Measurements from ENCODE around the gene HHEX.

The HHEX gene

GRCh38 chr10:92693534-92693893, 3.8 kb downstream of the HHEX start:
- no peak for DNase-seq

- no peak for DNase-seq
Measured at GRCh38 chr10:92695679-92696605, 6.2 kb downstream of the HHEX start.

GRCh38 chr10:92696606-92697383, 7.0 kb downstream of the HHEX start:
- DNase-seq, result no peak

- no peak for DNase-seq
Measured at GRCh38 chr10:92697663-92698511, 8.1 kb downstream of the HHEX start.

- no peak for DNase-seq
Measured at GRCh38 chr10:92699193-92699517, 9.4 kb downstream of the HHEX start.

- peak; percentile 43 for DNase-seq
Measured at GRCh38 chr10:92699518-92700381, 10.0 kb downstream of the HHEX start.

- DNase-seq, result no peak
Measured at GRCh38 chr10:92702301-92702916, 12.7 kb downstream of the HHEX start.

GRCh38 chr10:92712016-92712889, 22.5 kb downstream of the HHEX start:
- no peak for DNase-seq

GRCh38 chr10:92714152-92714845, 24.5 kb downstream of the HHEX start:
- no peak for DNase-seq

- DNase-seq, result no peak
Measured at GRCh38 chr10:92714872-92715271, 25.1 kb downstream of the HHEX start.

GRCh38 chr10:92719991-92720830, 30.5 kb downstream of the HHEX start:
- no peak for DNase-seq

- no peak for DNase-seq
Measured at GRCh38 chr10:92720831-92721165, 31.0 kb downstream of the HHEX start.

- no peak for DNase-seq
Measured at GRCh38 chr10:92722349-92722748, 32.6 kb downstream of the HHEX start.

GRCh38 chr10:92727141-92727540, 37.4 kb downstream of the HHEX start:
- DNase-seq, result no peak

GRCh38 chr10:92727550-92727949, 37.8 kb downstream of the HHEX start:
- DNase-seq, result no peak

GRCh38 chr10:92729886-92730285, 40.1 kb downstream of the HHEX start:
- no peak for DNase-seq

- no peak for DNase-seq
Measured at GRCh38 chr10:92732958-92733357, 43.2 kb downstream of the HHEX start.

GRCh38 chr10:92734301-92734700, 44.5 kb downstream of the HHEX start:
- no peak for DNase-seq

- no peak for DNase-seq
Measured at GRCh38 chr10:92735938-92736337, 46.2 kb downstream of the HHEX start.

Data from left hindlimb (tissue), 1 donor.